DOHH2 (cell line): ENCODE measurements around the gene TMEM151B.

Source experiments
- CTCF ChIP-seq: fragments of 200-600 bp; sonication (generic); IDR thresholded peaks from one replicate; pipeline ENCODE4 v1.5.1; 2014; ENCODE audit warnings: antibody characterized with exemption, mild to moderate bottlenecking, low read depth, low read length; ENCODE audit not compliant: poor library complexity, severe bottlenecking
- EZH2phosphoT487 ChIP-seq: fragments of 200-600 bp; sonication (generic); IDR thresholded peaks from 2 replicates; pipeline ENCODE4 v1.6.1; 2017; ENCODE audit warnings: borderline replicate concordance, mild to moderate bottlenecking, antibody characterized with exemption, low read length, moderate library complexity, mixed read lengths

DNA sequence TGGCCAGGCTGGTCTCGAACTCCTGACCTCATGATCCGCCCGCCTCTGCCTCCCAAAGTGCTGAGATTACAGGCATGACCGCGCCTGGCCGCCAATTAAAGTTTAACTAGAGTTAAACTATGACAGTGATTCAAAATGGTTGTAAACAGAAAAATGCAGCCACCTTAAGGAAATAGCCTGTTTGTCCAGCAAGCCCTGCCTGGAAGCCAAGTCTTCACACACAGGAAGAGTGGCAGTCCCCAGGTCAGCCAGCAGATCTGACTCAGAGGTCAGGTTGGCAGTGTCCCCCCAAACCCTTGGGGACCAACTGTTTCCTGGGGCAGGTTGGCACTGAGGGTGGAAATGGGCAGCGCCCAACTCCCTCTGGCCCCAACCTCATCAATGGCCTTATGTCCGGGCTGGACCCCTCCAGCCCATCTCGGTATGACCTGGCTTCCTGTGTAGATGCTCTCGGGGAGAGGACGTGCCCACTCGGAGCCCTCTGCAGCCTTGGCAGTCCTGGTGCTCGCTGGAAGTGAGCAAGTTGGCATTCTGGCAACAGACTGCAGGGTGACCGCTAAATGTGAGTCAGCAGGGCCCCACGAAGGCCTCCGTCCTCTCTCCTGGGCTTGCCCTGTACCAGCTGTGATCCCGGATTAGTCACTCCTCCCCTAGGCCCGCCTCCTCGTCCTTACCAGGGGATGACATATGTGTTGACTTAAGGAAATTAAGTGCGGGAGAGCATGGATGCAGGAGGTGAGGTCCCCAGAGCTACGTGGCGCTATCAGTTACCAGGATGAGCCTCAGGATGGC is 33.0 kb upstream of the TMEM151B start:
- TF ChIP-seq CTCF (no peak), EZH2phosphoT487 (no peak)
